Measurements from ENCODE around the gene DHTKD1.
"Not testable (repeated sequence)": the region's sequence is repeated elsewhere in the genome, so short reads cannot be mapped to it uniquely, and the experiment has no call there.

DHTKD1 gene

GRCh38 chr10:12140038-12140437 lies 71.3 kb downstream of the DHTKD1 start:
- no peak for DNase-seq (ENCODE audit: low spot score)

- no peak for DNase-seq (ENCODE audit: low spot score)
Observed at GRCh38 chr10:12144538-12144937, 75.8 kb downstream of the DHTKD1 start.

- DNase-seq (ENCODE audit: low spot score): no peak
Observed at GRCh38 chr10:12150163-12150562, 81.4 kb downstream of the DHTKD1 start.

- no peak for DNase-seq (ENCODE audit: low spot score)
Observed at GRCh38 chr10:12154516-12154915, 85.8 kb downstream of the DHTKD1 start.

- DNase-seq (ENCODE audit: low spot score): no peak
Observed at GRCh38 chr10:12156367-12157123, 87.8 kb downstream of the DHTKD1 start.

- no peak for DNase-seq (ENCODE audit: low spot score)
Observed at GRCh38 chr10:12158111-12158510, 89.4 kb downstream of the DHTKD1 start.

GRCh38 chr10:12160664-12161063 lies 91.9 kb downstream of the DHTKD1 start:
- DNase-seq (ENCODE audit: low spot score): no peak

GRCh38 chr10:12162927-12163326 lies 94.2 kb downstream of the DHTKD1 start:
- DNase-seq (ENCODE audit: low spot score): no peak

GRCh38 chr10:12164085-12164484 lies 95.3 kb downstream of the DHTKD1 start:
- DNase-seq (ENCODE audit: low spot score): no peak

GRCh38 chr10:12165036-12165435 lies 96.3 kb downstream of the DHTKD1 start:
- no peak for DNase-seq (ENCODE audit: low spot score)

- DNase-seq (ENCODE audit: low spot score): no peak
Observed at GRCh38 chr10:12165999-12166775, 97.4 kb downstream of the DHTKD1 start.

- not testable (repeated sequence) for DNase-seq (ENCODE audit: low spot score)
Observed at GRCh38 chr10:12171512-12171911, 102.8 kb downstream of the DHTKD1 start.
